HCT116 (cell line): ENCODE measurements around the gene STK32B. TPM values are rescaled to one million over a fixed set of nuclear protein-coding genes. Genes with fewer than 3 reads are reported as not detected.

Experiments used
- ATAC-seq: fragments of 200-7000 bp; cut with Tn5 transposase; 2 replicates; pipeline ENCODE4 v1.9.1; 2020; ENCODE audit warnings: mild to moderate bottlenecking, moderate library complexity
- BruUV-seq: library from RNA; stranded (reverse); fragments of 400-500 nt; replicated peaks from 2 replicates; lab custom pipeline; 2021; lab: Mats Ljungman, UMichigan
- CTCF ChIA-PET: fragments of 300-600 bp; sonication (Branson Sonifier 250); formaldehyde crosslinking; loops from one replicate; lab custom pipeline; 2021; ENCODE audit warnings: antibody characterized with exemption; lab: Charles Lee
- POLR2A ChIA-PET: fragments of 300-600, 350-600 bp; sonication (Branson Sonifier 250); formaldehyde crosslinking; loops from one replicate; lab custom pipeline; 2021; ENCODE audit warnings: antibody characterized with exemption; lab: Charles Lee
- RAD21 ChIA-PET, 2 experiments: fragments of 300-600 bp; sonication (Branson Sonifier 250); formaldehyde crosslinking; loops; one replicate each; lab custom pipeline; 2023; ENCODE audit warnings: low total read pairs in 2 of 2; ENCODE audit not compliant: uncharacterized antibody in 2 of 2, unreplicated experiment in 2 of 2, low non-redundant PET in 1 of 2; lab: Charles Lee
- DNase-seq: peaks from one replicate; pipeline ENCODE4 v3.0.0-alpha.2; 2010; ENCODE audit warnings: low read depth, low spot score
- H2AFZ ChIP-seq: fragments of 200-600 bp; shearing (Covaris generic), sonication (generic); 2 replicates; pipeline ENCODE4 v1.6.1; 2017; ENCODE audit warnings: low read depth, mixed run types, mixed read lengths, antibody characterized with exemption, low read length; ENCODE audit not compliant: poor library complexity, severe bottlenecking
- H3K27ac ChIP-seq: 2 replicates; pipeline ENCODE4 v1.5.1; 2012; ENCODE audit warnings: low read depth, low read length
- H3K27me3 ChIP-seq: fragments of 200-600 bp; sonication (generic); 2 replicates; pipeline ENCODE4 v1.6.1; 2016; ENCODE audit warnings: mixed run types, low read length, mixed read lengths; ENCODE audit not compliant: insufficient read depth
- H3K36me3 ChIP-seq, 2 experiments: fragments of 200-500 bp in 1 of 2; fragments of 200-600 bp in 1 of 2; sonication (Bioruptor generic) in 1 of 2; sonication (generic) in 1 of 2; 2 replicates each; pipeline versions ENCODE4 v1.5.1 to v1.6.1; 2014 to 2016; ENCODE audit warnings: low read length in 2 of 2, inconsistent platforms in 1 of 2, mixed read lengths in 1 of 2, mixed run types in 1 of 2; ENCODE audit not compliant: insufficient read depth in 2 of 2, control insufficient read depth in 1 of 2
- H3K4me1 ChIP-seq, 2 experiments: fragments of 200-600 bp in 1 of 2; sonication (generic) in 1 of 2; 2 replicates each; pipeline versions ENCODE4 v1.5.1 to v1.6.1; 2012 to 2017; ENCODE audit warnings: low read length in 2 of 2, inconsistent platforms in 1 of 2, mild to moderate bottlenecking in 1 of 2, mixed read lengths in 1 of 2, mixed run types in 1 of 2, moderate library complexity in 1 of 2; ENCODE audit not compliant: insufficient read depth in 2 of 2, control insufficient read depth in 1 of 2
- H3K4me2 ChIP-seq: fragments of 200-600 bp; sonication (generic); 2 replicates; pipeline ENCODE4 v1.6.1; 2017; ENCODE audit warnings: mixed run types, low read length, mixed read lengths
- H3K4me3 ChIP-seq, 2 experiments: fragments of 200-600 bp in 1 of 2; sonication (generic) in 1 of 2; replicated peaks in 1 of 2; 2 replicates each; pipeline ENCODE4 v1.5.1; 2011 to 2016; ENCODE audit warnings: low read length in 2 of 2, control low read depth in 1 of 2, low read depth in 1 of 2, mild to moderate bottlenecking in 1 of 2, mixed read lengths in 1 of 2, mixed run types in 1 of 2
- H3K79me2 ChIP-seq: fragments of 200-600 bp; sonication (generic); 2 replicates; pipeline ENCODE4 v1.6.1; 2017; ENCODE audit warnings: mild to moderate bottlenecking, mixed run types, low read length, moderate library complexity, mixed read lengths; ENCODE audit not compliant: insufficient read depth
- H3K9ac ChIP-seq: fragments of 200-600 bp; sonication (generic); 2 replicates; pipeline ENCODE4 v1.6.1; 2016; ENCODE audit warnings: low read length, mixed read lengths
- H3K9me2 ChIP-seq: fragments of 200-600 bp; sonication (generic), shearing (Covaris generic); 2 replicates; pipeline ENCODE4 v1.6.1; 2017; ENCODE audit warnings: mixed run types, mild to moderate bottlenecking, moderate library complexity; ENCODE audit not compliant: insufficient read depth
- H3K9me3 ChIP-seq, 2 experiments: fragments of 200-500 bp in 1 of 2; fragments of 200-600 bp in 1 of 2; sonication (Bioruptor generic) in 1 of 2; sonication (generic) in 1 of 2; 2 replicates each; pipeline ENCODE4 v1.6.1; 2014 to 2017; ENCODE audit warnings: low read length in 2 of 2, mixed read lengths in 2 of 2, inconsistent platforms in 1 of 2, low read depth in 1 of 2, mild to moderate bottlenecking in 1 of 2, mixed run types in 1 of 2, moderate library complexity in 1 of 2; ENCODE audit not compliant: control insufficient read depth in 1 of 2, insufficient read depth in 1 of 2
- H4K20me1 ChIP-seq: fragments of 200-600 bp; sonication (generic), shearing (Covaris generic); 2 replicates; pipeline ENCODE4 v1.6.1; 2017; ENCODE audit warnings: mixed run types, mild to moderate bottlenecking, moderate library complexity; ENCODE audit not compliant: insufficient read depth
- CBX3 ChIP-seq: IDR thresholded peaks from 2 replicates; pipeline ENCODE4 v1.6.1; 2012; ENCODE audit warnings: low read depth
- FOSL1 ChIP-seq: IDR thresholded peaks from 2 replicates; pipeline ENCODE4 v1.6.1; 2012; ENCODE audit warnings: low read depth
- JUND ChIP-seq: IDR thresholded peaks from 2 replicates; pipeline ENCODE4 v1.6.1; 2012
- SP1 ChIP-seq: IDR thresholded peaks from 2 replicates; pipeline ENCODE4 v1.6.1; 2012; ENCODE audit warnings: low read depth
- SRF ChIP-seq: IDR thresholded peaks from 2 replicates; pipeline ENCODE4 v1.6.1; 2012; ENCODE audit warnings: low read depth
- ZFX ChIP-seq: fragments of 450-650 bp; IDR thresholded peaks from 2 replicates; pipeline ENCODE4 v1.6.1; 2017
- intact Hi-C: fragments of 100-400 bp; cut with micrococcal nuclease; formaldehyde crosslinking; loops from 2 replicates; pipeline ENCODE4 v1.10.0; 2022
- total RNA-seq: library from RNA; stranded (reverse); gene quantifications from one replicate; pipeline ENCODE4 v1.2.1, GENCODE V29; 2021; ENCODE audit not compliant: unreplicated experiment

Gene STK32B
- total RNA-seq, 1 experiment from 2014 or later = not detected

DNA sequence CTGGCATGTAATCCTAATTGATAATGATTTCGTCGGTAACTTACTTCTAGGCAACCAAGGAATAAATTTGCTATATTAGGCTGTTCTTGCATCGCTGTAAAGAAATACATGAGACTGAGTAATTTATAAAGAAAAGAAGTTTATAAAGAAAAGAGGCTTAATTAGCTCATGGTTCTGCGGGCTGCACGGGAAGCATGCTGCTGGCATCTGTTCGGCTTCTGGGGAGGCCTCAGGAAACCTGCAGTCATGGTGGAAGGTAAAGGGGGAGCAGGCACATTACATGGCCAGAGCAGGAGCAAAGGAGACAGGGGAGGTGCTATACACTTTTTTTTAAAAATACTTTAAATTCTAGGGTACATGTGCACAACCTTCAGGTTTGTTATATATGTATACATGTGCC, 290.2 kb downstream of the STK32B start:
- Histone ChIP-seq H3K27me3 (peaks cover 18% of the 10 kb centered on the region), H3K27ac (no peak overlapping the region), H3K4me2 (no peak overlapping the region), H4K20me1 (no peaks in the 10 kb centered on the region), H3K36me3 (no peaks in the 10 kb centered on the region), H3K9me3 (no peaks in the 10 kb centered on the region)
- no peak for TF ChIP-seq CBX3
- TF ChIP-seq, all 23 proteins: peak for 0
- no peaks in the 10 kb centered on the region for H3K9me2 ChIP-seq
- H2AFZ ChIP-seq = no peak overlapping the region
- ChIA-PET CTCF (no interaction called here), POLR2A (no interaction called here), RAD21 (no interaction called here)
- DNase-seq = no peak
- intact Hi-C loops = no loop called here
- no TSS peak for BruUV-seq
- H3K79me2 ChIP-seq = no peaks in the 10 kb centered on the region
- H3K9ac ChIP-seq = no peak overlapping the region
- H3K4me3 ChIP-seq = no peak overlapping the region
- no peak for ATAC-seq
- H3K4me1 ChIP-seq = no peaks in the 10 kb centered on the region

DNA sequence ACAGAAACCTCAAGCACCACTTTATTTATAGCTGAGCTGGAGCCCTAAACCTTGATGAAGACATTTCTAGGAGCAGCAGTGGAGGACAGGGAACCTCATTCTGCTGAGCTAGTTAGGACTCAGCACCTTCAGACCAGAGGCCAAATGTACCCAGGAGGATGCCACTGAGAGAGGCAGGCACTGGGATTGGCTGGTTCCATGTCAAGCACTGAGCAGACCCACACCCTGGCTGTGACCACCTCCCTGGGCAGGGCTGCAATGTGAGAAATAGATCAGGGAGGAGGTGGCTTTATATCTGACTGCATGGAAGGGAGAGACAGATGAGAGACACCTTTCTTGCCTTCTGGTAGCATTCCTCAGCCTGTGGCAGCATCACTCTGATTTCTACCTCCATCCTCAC, 304.6 kb downstream of the STK32B start:
- ChIA-PET CTCF (no interaction called here), POLR2A (no interaction called here), RAD21 (no interaction called here)
- Histone ChIP-seq H3K9me2 (no peaks in the 10 kb centered on the region), H3K4me1 (no peaks in the 10 kb centered on the region), H3K9ac (no peak overlapping the region), H3K9me3 (no peaks in the 10 kb centered on the region), H3K79me2 (no peaks in the 10 kb centered on the region), H3K27ac (no peak overlapping the region), H2AFZ (no peak overlapping the region), H3K4me2 (no peak overlapping the region), H3K36me3 (no peaks in the 10 kb centered on the region)
- BruUV-seq = no TSS peak
- no peak for DNase-seq
- intact Hi-C loops = no loop called here
- TF ChIP-seq FOSL1 = no peak
- TF ChIP-seq, all 23 proteins: peak for 0
- no peak for ATAC-seq
- Histone ChIP-seq H3K27me3 (peaks cover 27% of the 10 kb centered on the region; the same call in 1 of the 2 replicates), H4K20me1 (no peaks in the 10 kb centered on the region), H3K4me3 (no peak overlapping the region)

GRCh38 chr4:5357870-5358269, 306.6 kb downstream of the STK32B start:
- CTCF ChIA-PET = no interaction called here
- DNase-seq (no peak), ATAC-seq (no peak)
- Histone ChIP-seq H3K27ac (no peak overlapping the region), H3K4me2 (no peak overlapping the region), H3K4me1 (no peaks in the 10 kb centered on the region), H3K4me3 (no peak overlapping the region), H3K9me2 (no peaks in the 10 kb centered on the region), H3K9ac (no peak overlapping the region), H3K27me3 (peaks cover 12% of the 10 kb centered on the region; the same call in 1 of the 2 replicates), H3K9me3 (no peaks in the 10 kb centered on the region), H2AFZ (no peak overlapping the region), H3K79me2 (no peaks in the 10 kb centered on the region), H3K36me3 (no peaks in the 10 kb centered on the region), H4K20me1 (no peaks in the 10 kb centered on the region)
- POLR2A ChIA-PET = no interaction called here
- RAD21 ChIA-PET = no interaction called here
- no peak for TF ChIP-seq ZFX
- no peak for TF ChIP-seq SP1
- TF ChIP-seq JUND = no peak
- TF ChIP-seq SRF = no peak
- intact Hi-C loops = no loop called here
- no TSS peak for BruUV-seq
